Measurements from ENCODE around the gene C6orf47. TPM values are rescaled to one million over a fixed set of nuclear protein-coding genes. Genes with fewer than 3 reads are reported as not detected.

The C6orf47 gene
- total and polyA plus RNA-seq, 2 of the 8 experiments (the other 6 are each of a cell fraction or from before 2014, with no cell fraction given), result 4.7 to 14.6 TPM

DNA sequence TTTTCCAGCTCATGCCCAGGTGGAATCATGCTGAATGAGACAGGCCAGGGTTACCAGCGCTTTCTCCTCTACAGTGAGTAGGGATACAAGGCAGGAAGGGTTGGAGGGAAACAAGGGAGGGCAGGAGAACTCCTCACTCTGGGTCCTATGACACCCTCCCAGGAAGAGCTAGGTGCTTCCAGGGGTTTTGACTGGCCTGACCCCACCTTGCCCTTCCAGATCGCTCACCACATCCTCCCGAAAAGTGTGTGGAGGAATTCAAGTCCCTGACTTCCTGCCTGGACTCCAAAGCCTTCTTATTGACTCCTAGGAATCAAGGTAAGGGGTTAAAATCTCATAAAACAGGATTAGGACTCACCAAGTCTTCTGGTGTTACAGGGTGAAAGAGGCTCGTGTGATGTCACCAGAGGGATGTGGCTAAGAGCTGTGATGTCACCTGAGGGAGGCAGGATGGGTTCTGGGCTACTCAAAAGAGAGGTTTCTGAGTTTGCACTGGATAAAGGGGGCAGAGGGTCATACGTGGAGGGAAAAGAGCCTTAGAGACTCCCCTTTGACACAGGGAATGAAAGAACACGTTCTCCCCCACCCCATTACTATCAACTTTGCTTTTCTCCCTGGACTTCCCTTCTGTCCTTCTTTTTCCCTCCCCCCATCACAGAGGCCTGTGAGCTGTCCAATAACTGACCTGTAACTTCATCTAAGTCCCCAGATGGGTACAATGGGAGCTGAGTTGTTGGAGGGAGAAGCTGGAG lies 3.0 kb downstream of the C6orf47 start (continued):
- TF ChIP-seq, protein P1, sequence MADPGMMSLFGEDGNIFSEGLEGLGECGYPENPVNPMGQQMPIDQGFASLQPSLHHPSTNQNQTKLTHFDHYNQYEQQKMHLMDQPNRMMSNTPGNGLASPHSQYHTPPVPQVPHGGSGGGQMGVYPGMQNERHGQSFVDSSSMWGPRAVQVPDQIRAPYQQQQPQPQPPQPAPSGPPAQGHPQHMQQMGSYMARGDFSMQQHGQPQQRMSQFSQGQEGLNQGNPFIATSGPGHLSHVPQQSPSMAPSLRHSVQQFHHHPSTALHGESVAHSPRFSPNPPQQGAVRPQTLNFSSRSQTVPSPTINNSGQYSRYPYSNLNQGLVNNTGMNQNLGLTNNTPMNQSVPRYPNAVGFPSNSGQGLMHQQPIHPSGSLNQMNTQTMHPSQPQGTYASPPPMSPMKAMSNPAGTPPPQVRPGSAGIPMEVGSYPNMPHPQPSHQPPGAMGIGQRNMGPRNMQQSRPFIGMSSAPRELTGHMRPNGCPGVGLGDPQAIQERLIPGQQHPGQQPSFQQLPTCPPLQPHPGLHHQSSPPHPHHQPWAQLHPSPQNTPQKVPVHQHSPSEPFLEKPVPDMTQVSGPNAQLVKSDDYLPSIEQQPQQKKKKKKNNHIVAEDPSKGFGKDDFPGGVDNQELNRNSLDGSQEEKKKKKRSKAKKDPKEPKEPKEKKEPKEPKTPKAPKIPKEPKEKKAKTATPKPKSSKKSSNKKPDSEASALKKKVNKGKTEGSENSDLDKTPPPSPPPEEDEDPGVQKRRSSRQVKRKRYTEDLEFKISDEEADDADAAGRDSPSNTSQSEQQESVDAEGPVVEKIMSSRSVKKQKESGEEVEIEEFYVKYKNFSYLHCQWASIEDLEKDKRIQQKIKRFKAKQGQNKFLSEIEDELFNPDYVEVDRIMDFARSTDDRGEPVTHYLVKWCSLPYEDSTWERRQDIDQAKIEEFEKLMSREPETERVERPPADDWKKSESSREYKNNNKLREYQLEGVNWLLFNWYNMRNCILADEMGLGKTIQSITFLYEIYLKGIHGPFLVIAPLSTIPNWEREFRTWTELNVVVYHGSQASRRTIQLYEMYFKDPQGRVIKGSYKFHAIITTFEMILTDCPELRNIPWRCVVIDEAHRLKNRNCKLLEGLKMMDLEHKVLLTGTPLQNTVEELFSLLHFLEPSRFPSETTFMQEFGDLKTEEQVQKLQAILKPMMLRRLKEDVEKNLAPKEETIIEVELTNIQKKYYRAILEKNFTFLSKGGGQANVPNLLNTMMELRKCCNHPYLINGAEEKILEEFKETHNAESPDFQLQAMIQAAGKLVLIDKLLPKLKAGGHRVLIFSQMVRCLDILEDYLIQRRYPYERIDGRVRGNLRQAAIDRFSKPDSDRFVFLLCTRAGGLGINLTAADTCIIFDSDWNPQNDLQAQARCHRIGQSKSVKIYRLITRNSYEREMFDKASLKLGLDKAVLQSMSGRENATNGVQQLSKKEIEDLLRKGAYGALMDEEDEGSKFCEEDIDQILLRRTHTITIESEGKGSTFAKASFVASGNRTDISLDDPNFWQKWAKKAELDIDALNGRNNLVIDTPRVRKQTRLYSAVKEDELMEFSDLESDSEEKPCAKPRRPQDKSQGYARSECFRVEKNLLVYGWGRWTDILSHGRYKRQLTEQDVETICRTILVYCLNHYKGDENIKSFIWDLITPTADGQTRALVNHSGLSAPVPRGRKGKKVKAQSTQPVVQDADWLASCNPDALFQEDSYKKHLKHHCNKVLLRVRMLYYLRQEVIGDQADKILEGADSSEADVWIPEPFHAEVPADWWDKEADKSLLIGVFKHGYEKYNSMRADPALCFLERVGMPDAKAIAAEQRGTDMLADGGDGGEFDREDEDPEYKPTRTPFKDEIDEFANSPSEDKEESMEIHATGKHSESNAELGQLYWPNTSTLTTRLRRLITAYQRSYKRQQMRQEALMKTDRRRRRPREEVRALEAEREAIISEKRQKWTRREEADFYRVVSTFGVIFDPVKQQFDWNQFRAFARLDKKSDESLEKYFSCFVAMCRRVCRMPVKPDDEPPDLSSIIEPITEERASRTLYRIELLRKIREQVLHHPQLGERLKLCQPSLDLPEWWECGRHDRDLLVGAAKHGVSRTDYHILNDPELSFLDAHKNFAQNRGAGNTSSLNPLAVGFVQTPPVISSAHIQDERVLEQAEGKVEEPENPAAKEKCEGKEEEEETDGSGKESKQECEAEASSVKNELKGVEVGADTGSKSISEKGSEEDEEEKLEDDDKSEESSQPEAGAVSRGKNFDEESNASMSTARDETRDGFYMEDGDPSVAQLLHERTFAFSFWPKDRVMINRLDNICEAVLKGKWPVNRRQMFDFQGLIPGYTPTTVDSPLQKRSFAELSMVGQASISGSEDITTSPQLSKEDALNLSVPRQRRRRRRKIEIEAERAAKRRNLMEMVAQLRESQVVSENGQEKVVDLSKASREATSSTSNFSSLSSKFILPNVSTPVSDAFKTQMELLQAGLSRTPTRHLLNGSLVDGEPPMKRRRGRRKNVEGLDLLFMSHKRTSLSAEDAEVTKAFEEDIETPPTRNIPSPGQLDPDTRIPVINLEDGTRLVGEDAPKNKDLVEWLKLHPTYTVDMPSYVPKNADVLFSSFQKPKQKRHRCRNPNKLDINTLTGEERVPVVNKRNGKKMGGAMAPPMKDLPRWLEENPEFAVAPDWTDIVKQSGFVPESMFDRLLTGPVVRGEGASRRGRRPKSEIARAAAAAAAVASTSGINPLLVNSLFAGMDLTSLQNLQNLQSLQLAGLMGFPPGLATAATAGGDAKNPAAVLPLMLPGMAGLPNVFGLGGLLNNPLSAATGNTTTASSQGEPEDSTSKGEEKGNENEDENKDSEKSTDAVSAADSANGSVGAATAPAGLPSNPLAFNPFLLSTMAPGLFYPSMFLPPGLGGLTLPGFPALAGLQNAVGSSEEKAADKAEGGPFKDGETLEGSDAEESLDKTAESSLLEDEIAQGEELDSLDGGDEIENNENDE (IDR thresholded peaks at IDR 0.05; ENCODE audit: insufficient replicate concordance, low read length), result no peak
